SK-N-SH (cell line): ENCODE measurements around the gene RAB39A. TPM values are rescaled to one million over a fixed set of nuclear protein-coding genes. Genes with fewer than 3 reads are reported as not detected.

Experiments
- CTCF ChIA-PET: fragments of 300-600, 350-600 bp; formaldehyde crosslinking; extraction: SDS; loops from one replicate; lab custom pipeline; 2021; lab: Yijun Ruan, JAX
- POLR2A ChIA-PET: fragments of 350-600 bp; sonication (Branson Sonifier 250); formaldehyde crosslinking; extraction: SDS; loops from one replicate; lab custom pipeline; 2020; ENCODE audit warnings: antibody characterized with exemption, inconsistent platforms; lab: Yijun Ruan, JAX
- DNase-seq: peaks from one replicate; pipeline ENCODE4 v3.0.0; 2012
- H2AFZ ChIP-seq: fragments of 200-600 bp; sonication (generic); 2 replicates; pipeline ENCODE4 v1.8.1; 2016; ENCODE audit warnings: antibody characterized with exemption, mild to moderate bottlenecking, low read depth
- H3F3A ChIP-seq: fragments of 200-600 bp; sonication (generic); replicated peaks from 2 replicates; pipeline ENCODE3; 2016; ENCODE audit warnings: antibody characterized with exemption, mild to moderate bottlenecking; ENCODE audit not compliant: insufficient read depth
- H3K27ac ChIP-seq, 2 experiments: fragments of 200-500 bp in 1 of 2; fragments of 200-600 bp in 1 of 2; sonication (Bioruptor generic) in 1 of 2; sonication (generic), shearing (Covaris generic) in 1 of 2; 2 replicates each; pipeline versions ENCODE4 v1.5.1 to v1.6.1; 2014 to 2016; ENCODE audit warnings: low read depth in 2 of 2, inconsistent platforms in 1 of 2, low read length in 1 of 2, mild to moderate bottlenecking in 1 of 2, mixed read lengths in 1 of 2
- H3K27me3 ChIP-seq: fragments of 200-600 bp; sonication (generic), shearing (Covaris generic); 2 replicates; pipeline ENCODE4 v1.6.1; 2016; ENCODE audit warnings: mixed run types; ENCODE audit not compliant: insufficient read depth
- H3K36me3 ChIP-seq, 2 experiments: fragments of 200-500 bp in 1 of 2; fragments of 200-600 bp in 1 of 2; sonication (Bioruptor generic) in 1 of 2; sonication (generic) in 1 of 2; replicated peaks in 1 of 2; 2 replicates each; pipeline versions ENCODE3 to v1.5.1; 2014 to 2016; ENCODE audit warnings: low read length in 1 of 2, mild to moderate bottlenecking in 1 of 2; ENCODE audit not compliant: insufficient read depth in 2 of 2, control insufficient read depth in 1 of 2
- H3K4me1 ChIP-seq, 2 experiments: fragments of 200-500 bp in 1 of 2; fragments of 200-600 bp in 1 of 2; sonication (Bioruptor generic) in 1 of 2; sonication (generic), shearing (Covaris generic) in 1 of 2; 2 replicates each; pipeline versions ENCODE4 v1.5.1 to v1.6.1; 2014 to 2016; ENCODE audit warnings: low read depth in 1 of 2, low read length in 1 of 2, mixed run types in 1 of 2; ENCODE audit not compliant: insufficient read depth in 2 of 2, control insufficient read depth in 1 of 2
- H3K4me2 ChIP-seq: fragments of 200-600 bp; sonication (generic), shearing (Covaris generic); 2 replicates; pipeline ENCODE4 v1.6.1; 2017; ENCODE audit warnings: mixed run types
- H3K4me3 ChIP-seq, 2 experiments: fragments of 200-500 bp in 1 of 2; fragments of 200-600 bp in 1 of 2; sonication (Bioruptor generic) in 1 of 2; sonication (generic), shearing (Covaris generic) in 1 of 2; 2 replicates each; pipeline versions ENCODE4 v1.5.1 to v1.8.1; 2014 to 2016; ENCODE audit warnings: low read depth in 2 of 2, inconsistent platforms in 1 of 2, low read length in 1 of 2, mild to moderate bottlenecking in 1 of 2, mixed read lengths in 1 of 2, moderate library complexity in 1 of 2
- H3K79me2 ChIP-seq: fragments of 200-600 bp; sonication (generic); 2 replicates; pipeline ENCODE4 v1.8.1; 2017; ENCODE audit warnings: mild to moderate bottlenecking; ENCODE audit not compliant: insufficient read depth
- H3K9ac ChIP-seq: fragments of 200-600 bp; sonication (generic); 2 replicates; pipeline ENCODE4 v1.6.1; 2017; ENCODE audit warnings: mixed run types
- H3K9me2 ChIP-seq: fragments of 200-600 bp; sonication (generic); 2 replicates; pipeline ENCODE4 v1.6.1; 2017; ENCODE audit warnings: mixed run types
- H3K9me3 ChIP-seq: fragments of 200-600 bp; sonication (generic); 2 replicates; pipeline ENCODE4 v1.6.1; 2017; ENCODE audit warnings: mixed run types, mild to moderate bottlenecking, moderate library complexity
- H4K20me1 ChIP-seq: fragments of 200-600 bp; sonication (generic); 2 replicates; pipeline ENCODE4 v1.6.1; 2017; ENCODE audit warnings: mild to moderate bottlenecking, mixed run types; ENCODE audit not compliant: insufficient read depth
- ELF1 ChIP-seq: IDR thresholded peaks from 2 replicates; pipeline ENCODE4 v1.4.0; 2012
- EZH2phosphoT487 ChIP-seq: fragments of 200-600 bp; sonication (generic); IDR thresholded peaks from 2 replicates; pipeline ENCODE4 v1.6.1; 2017; ENCODE audit warnings: low read depth, mixed run types, mild to moderate bottlenecking, antibody characterized with exemption, moderate library complexity, borderline replicate concordance
- FOXJ3 ChIP-seq: sonication (generic); formaldehyde crosslinking; IDR thresholded peaks from 2 replicates; pipeline ENCODE4 v1.5.1; 2020; ENCODE audit warnings: mild to moderate bottlenecking, missing genetic modification reagents
- GATA2 ChIP-seq: sonication (generic); formaldehyde crosslinking; IDR thresholded peaks from 2 replicates; pipeline ENCODE4 v1.5.0; 2020; ENCODE audit warnings: mild to moderate bottlenecking, missing genetic modification reagents
- MXI1 ChIP-seq: IDR thresholded peaks from 2 replicates; pipeline ENCODE4 v1.6.1; 2012; ENCODE audit warnings: mild to moderate bottlenecking, low read depth, low read length, improper control_type of control experiment
- NRF1 ChIP-seq: IDR thresholded peaks from 2 replicates; pipeline ENCODE4 v1.6.1; 2012; ENCODE audit warnings: low read depth, mild to moderate bottlenecking, low read length
- PBX3 ChIP-seq: IDR thresholded peaks from 2 replicates; pipeline ENCODE4; 2012
- POLR2AphosphoS5 ChIP-seq: IDR thresholded peaks from 2 replicates; pipeline ENCODE4 v1.6.1; 2012; ENCODE audit warnings: low read depth, low read length
- RAD21 ChIP-seq: IDR thresholded peaks from 2 replicates; pipeline ENCODE4 v1.6.1; 2012; ENCODE audit warnings: mild to moderate bottlenecking, low read length
- RCOR1 ChIP-seq: fragments of 150-350 bp; IDR thresholded peaks from 2 replicates; pipeline ENCODE4 v1.6.1; 2017; ENCODE audit warnings: antibody characterized with exemption, low read length
- REST ChIP-seq: IDR thresholded peaks from 2 replicates; pipeline ENCODE4 v1.6.1; 2012; ENCODE audit warnings: mild to moderate bottlenecking, low read depth, low read length, moderate library complexity
- RFX5 ChIP-seq: IDR thresholded peaks from 2 replicates; pipeline ENCODE4 v1.6.1; 2012; ENCODE audit warnings: mild to moderate bottlenecking, improper control_type of control experiment, low read length
- RXRA ChIP-seq: IDR thresholded peaks from 2 replicates; pipeline ENCODE4 v1.4.0; 2012; ENCODE audit warnings: low read depth, mild to moderate bottlenecking, borderline replicate concordance
- SMC3 ChIP-seq: IDR thresholded peaks from 2 replicates; pipeline ENCODE4 v1.6.1; 2012; ENCODE audit warnings: low read depth, low read length, improper control_type of control experiment
- YY1 ChIP-seq: IDR thresholded peaks from 2 replicates; pipeline ENCODE4 v1.4.0; 2012; ENCODE audit warnings: low read depth, mild to moderate bottlenecking
- WGBS: methylation state at CpG from one replicate; pipeline ENCODE4 v1.1.6; 2017; ENCODE audit warnings: low lambda C conversion rate; 5-methylcytosine and 5-hydroxymethylcytosine counted together
- polyA plus RNA-seq, 3 experiments: library from polyadenylated mRNA; depleted of rRNA; stranded (reverse); fragments of >200 nt; gene quantifications; 2 replicates each; pipeline ENCODE4 v1.2.3, GENCODE V29; 2012
- TF ChIP-seq, protein P1 (sequence below): IDR thresholded peaks from 2 replicates; pipeline ENCODE4 v1.4.0; 2012; ENCODE audit warnings: low read depth, borderline replicate concordance

The RAB39A gene
- polyA plus RNA-seq, 1 of the 3 experiments (the other 2 are of a cell fraction) = 0.18 TPM

DNA sequence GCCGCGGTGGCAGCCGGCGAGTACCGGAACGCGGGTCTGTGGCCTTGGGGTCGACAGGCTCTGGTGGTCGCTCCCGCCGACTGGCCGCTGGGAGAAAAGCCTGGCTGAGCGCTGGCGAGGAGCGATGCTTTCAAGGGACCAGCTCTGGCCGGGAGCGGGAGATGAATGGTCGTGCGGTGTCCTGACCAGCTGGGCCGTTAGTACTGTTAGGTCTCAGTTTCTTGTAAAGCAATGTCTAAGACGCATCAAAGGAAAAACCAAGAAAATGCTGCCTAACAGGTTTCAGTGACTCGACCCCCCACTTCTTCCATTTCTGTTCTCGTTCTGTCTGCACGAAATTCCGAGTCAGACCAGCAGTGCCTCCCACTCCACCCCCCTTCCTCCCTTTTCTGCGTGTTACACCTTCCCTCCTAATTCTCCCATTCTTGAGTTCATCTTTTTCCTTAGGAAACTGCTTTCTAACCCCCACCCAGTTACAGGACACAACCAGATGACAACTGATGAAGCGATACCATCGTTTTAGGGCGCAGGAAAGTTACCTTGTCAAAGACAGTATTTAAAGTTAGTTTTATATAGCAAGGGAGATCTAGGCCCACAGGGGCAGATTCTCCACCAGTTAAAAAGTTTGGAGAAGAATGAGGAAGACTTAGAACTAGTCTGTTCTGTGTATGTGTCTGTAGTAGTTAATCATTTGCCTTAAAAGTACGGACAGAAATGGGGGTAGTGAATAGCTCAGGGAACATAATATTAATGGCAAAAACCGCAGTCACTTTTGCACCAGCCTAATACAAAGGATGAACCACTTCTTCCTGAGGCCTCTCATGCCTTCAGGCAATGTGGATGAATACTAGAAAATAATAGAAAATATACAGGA is 81.5 kb downstream of the RAB39A start:
- Histone ChIP-seq H3K27me3 (no peaks in the 10 kb centered on the region), H2AFZ (peak overlapping the region; percentile 97), H3K9ac (peak overlapping the region; percentile 100), H3K36me3 (peaks cover 0 to 8% of the 10 kb centered on the region in 2 experiments), H3K79me2 (peaks cover 60% of the 10 kb centered on the region), H3K27ac (peak overlapping the region; percentile 97 to 98), H3K4me3 (peak overlapping the region; percentile 85 to 92)
- WGBS = 2% methylated on average over 28 of the region's 31 CpGs
- CTCF ChIA-PET = interaction anchor here (0.8 to 1.8 kb wide), 14 partner anchors 8 to 295 kb away, joined by 3 to 8 read pairs (median 4); no protein-coding TSS in a partner anchor
- TF ChIP-seq FOXJ3 (CRISPR knock-in tag) (no peak), RCOR1 (no peak), GATA2 (CRISPR knock-in tag) (no peak), ELF1 (no peak), YY1 (0 out of 2 replicates have a peak, but pooled peaks have one; percentile 4), POLR2AphosphoS5 (no peak)
- TF ChIP-seq, protein P1, sequence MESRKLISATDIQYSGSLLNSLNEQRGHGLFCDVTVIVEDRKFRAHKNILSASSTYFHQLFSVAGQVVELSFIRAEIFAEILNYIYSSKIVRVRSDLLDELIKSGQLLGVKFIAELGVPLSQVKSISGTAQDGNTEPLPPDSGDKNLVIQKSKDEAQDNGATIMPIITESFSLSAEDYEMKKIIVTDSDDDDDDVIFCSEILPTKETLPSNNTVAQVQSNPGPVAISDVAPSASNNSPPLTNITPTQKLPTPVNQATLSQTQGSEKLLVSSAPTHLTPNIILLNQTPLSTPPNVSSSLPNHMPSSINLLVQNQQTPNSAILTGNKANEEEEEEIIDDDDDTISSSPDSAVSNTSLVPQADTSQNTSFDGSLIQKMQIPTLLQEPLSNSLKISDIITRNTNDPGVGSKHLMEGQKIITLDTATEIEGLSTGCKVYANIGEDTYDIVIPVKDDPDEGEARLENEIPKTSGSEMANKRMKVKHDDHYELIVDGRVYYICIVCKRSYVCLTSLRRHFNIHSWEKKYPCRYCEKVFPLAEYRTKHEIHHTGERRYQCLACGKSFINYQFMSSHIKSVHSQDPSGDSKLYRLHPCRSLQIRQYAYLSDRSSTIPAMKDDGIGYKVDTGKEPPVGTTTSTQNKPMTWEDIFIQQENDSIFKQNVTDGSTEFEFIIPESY = no peak
- TF ChIP-seq, all 33 proteins: peak for 1
- peak overlapping the region; percentile 86 for H3K4me2 ChIP-seq
- no peaks in the 10 kb centered on the region for H3K9me3 ChIP-seq
- no peaks in the 10 kb centered on the region for H3F3A ChIP-seq
- POLR2A ChIA-PET = interaction anchor here (0.8 to 1.7 kb wide), 7 partner anchors 8 to 213 kb away, joined by 3 to 13 read pairs (median 4); partner anchors contain the start of genes ATM, NPAT and RAB39A
- H3K4me1 ChIP-seq = peaks cover 8 to 11% of the 10 kb centered on the region in 2 experiments; a peak in 3 of 4 replicates
- H4K20me1 ChIP-seq = peaks cover 41% of the 10 kb centered on the region
- peak; percentile 19 for DNase-seq
- H3K9me2 ChIP-seq = no peaks in the 10 kb centered on the region

DNA sequence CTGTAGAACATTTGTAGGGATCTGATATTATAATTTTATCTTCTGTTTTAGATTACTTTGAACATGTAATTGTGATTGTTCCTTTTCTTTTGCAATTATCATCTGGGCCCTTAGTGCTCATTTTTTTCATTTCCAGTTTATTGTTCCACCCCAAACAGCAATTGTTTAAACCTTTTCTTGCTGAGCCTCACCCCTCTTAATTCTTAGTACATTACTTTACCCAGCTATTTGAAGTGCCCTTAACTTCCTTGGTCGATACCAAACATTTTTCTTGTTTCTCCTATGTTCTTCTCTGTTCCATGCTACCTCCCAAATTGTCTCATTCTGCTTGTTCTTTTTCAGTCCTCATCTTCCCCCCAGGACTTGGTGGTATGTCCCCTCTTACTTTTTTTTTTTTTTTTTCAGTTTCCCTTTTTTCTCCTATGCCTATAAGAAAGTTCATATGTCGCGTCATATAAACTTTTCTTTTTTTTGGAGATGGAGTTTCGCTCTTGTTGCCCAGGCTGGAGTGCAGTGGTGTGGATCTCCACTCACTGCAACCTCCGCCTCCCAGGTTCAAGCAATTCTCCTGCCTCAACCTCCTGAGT is 84.0 kb downstream of the RAB39A start:
- H3K4me2 ChIP-seq = no peak overlapping the region; the same call in 1 of the 2 replicates
- H3K79me2 ChIP-seq = peaks cover 85% of the 10 kb centered on the region
- peaks cover 8 to 11% of the 10 kb centered on the region in 2 experiments; a peak in 3 of 4 replicates for H3K4me1 ChIP-seq
- no peak overlapping the region for H3K9ac ChIP-seq
- H2AFZ ChIP-seq = no peak overlapping the region
- H3K9me3 ChIP-seq = no peaks in the 10 kb centered on the region
- peaks cover 0 to 8% of the 10 kb centered on the region in 2 experiments for H3K36me3 ChIP-seq
- no peak overlapping the region for H3K4me3 ChIP-seq
- 98% methylated on average over 5 of the region's 5 CpGs for WGBS
- no peak overlapping the region for H3K27ac ChIP-seq
- ChIA-PET POLR2A (no interaction called here), CTCF (interaction anchor here (0.6 kb wide), 1 partner anchor 20 kb away, joined by 3 read pairs; no protein-coding TSS in a partner anchor)
- H4K20me1 ChIP-seq = peaks cover 66% of the 10 kb centered on the region
- no peaks in the 10 kb centered on the region for H3K27me3 ChIP-seq
- no peak for DNase-seq
- no peaks in the 10 kb centered on the region for H3K9me2 ChIP-seq
- no peaks in the 10 kb centered on the region for H3F3A ChIP-seq
- TF ChIP-seq RFX5 (no peak), PBX3 (no peak), EZH2phosphoT487 (no peak), RAD21 (no peak), NRF1 (no peak), RXRA (no peak), MXI1 (no peak), REST (no peak), SMC3 (no peak)
- TF ChIP-seq, protein P1 = no peak
